Brain microvascular endothelial cell (primary cell): Measurements from ENCODE around the gene PSEN1.

Experiments
- DNase-seq: peaks from one replicate; pipeline ENCODE4 v3.0.0-alpha.2; 2020
- H3K27ac ChIP-seq: fragments of 250-450 bp; sonication (Bioruptor Pico); 2 replicates; pipeline ENCODE4 v1.5.1; 2020; ENCODE audit warnings: mild to moderate bottlenecking, moderate library complexity
- H3K27me3 ChIP-seq: fragments of 250-450 bp; sonication (Bioruptor Pico); replicated peaks from 2 replicates; pipeline ENCODE4 v1.5.1; 2020; ENCODE audit warnings: mild to moderate bottlenecking
- H3K36me3 ChIP-seq: fragments of 250-450 bp; sonication (Bioruptor Pico); replicated peaks from 2 replicates; pipeline ENCODE4 v1.5.1; 2020; ENCODE audit warnings: mild to moderate bottlenecking
- H3K4me3 ChIP-seq: 2 replicates; pipeline ENCODE4 v1.5.1; 2011; ENCODE audit warnings: low read depth, mild to moderate bottlenecking, control low read depth, low read length, moderate library complexity
- in situ Hi-C: cut with HindIII; loops from 2 replicates; pipeline ENCODE4 v1.10.0; 2017; ENCODE audit warnings: low sequenced_read_pairs, low pct_ligation_motif_present
- TF ChIP-seq, protein P1 (sequence below): IDR thresholded peaks from 2 replicates; pipeline ENCODE4 v1.5.1; 2011; ENCODE audit warnings: low read depth, mild to moderate bottlenecking, moderate library complexity, low read length, control low read depth, inconsistent platforms; ENCODE audit errors: missing control alignments

The PSEN1 gene

DNA sequence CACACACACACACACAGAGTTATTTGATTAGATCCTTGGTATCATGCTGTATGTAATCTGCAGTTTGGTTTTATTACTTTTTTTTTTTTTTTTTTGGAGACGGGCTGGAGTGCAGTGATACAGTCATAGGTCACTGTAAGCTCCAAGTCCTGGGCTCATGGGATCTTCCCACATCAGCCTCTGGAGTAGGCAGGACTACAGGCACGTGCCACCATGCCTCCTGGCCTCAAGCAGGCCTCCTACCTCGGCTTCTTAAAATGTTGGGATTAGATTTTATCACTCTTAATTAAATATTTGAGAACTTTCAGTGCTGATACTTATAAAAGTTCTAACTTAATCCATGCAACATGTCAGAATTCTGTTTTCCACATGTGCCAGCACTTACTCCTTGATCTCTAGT is 31.3 kb upstream of the PSEN1 start:
- no peak overlapping the region for H3K4me3 ChIP-seq
- in situ Hi-C loops = no loop called here
- TF ChIP-seq, protein P1, sequence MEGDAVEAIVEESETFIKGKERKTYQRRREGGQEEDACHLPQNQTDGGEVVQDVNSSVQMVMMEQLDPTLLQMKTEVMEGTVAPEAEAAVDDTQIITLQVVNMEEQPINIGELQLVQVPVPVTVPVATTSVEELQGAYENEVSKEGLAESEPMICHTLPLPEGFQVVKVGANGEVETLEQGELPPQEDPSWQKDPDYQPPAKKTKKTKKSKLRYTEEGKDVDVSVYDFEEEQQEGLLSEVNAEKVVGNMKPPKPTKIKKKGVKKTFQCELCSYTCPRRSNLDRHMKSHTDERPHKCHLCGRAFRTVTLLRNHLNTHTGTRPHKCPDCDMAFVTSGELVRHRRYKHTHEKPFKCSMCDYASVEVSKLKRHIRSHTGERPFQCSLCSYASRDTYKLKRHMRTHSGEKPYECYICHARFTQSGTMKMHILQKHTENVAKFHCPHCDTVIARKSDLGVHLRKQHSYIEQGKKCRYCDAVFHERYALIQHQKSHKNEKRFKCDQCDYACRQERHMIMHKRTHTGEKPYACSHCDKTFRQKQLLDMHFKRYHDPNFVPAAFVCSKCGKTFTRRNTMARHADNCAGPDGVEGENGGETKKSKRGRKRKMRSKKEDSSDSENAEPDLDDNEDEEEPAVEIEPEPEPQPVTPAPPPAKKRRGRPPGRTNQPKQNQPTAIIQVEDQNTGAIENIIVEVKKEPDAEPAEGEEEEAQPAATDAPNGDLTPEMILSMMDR = no peak
- H3K27me3 ChIP-seq = no peaks in the 10 kb centered on the region
- DNase-seq = no peak
- H3K36me3 ChIP-seq = peaks cover 65% of the 10 kb centered on the region
- no peak overlapping the region for H3K27ac ChIP-seq

DNA sequence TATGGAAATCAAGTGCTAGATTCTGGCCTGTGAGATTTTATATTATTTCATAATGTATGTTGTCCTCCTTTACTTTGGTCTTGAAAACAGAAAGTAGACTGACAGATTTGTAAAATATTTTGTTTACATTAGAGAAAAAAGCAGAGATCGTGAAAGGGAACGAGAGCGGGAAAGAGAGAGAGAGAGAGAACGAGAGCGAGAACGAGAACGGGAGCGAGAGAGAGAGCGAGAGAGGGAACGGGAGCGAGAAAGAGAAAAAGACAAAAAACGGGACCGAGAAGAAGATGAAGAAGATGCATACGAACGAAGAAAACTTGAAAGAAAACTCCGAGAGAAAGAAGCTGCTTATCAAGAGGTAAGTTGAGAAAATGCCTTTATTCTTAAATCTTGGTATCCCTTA is 30.6 kb upstream of the PSEN1 start:
- DNase-seq = no peak
- Histone ChIP-seq H3K27me3 (no peaks in the 10 kb centered on the region), H3K27ac (no peak overlapping the region), H3K36me3 (peaks cover 65% of the 10 kb centered on the region), H3K4me3 (no peak overlapping the region)
- in situ Hi-C loops = no loop called here
- TF ChIP-seq, protein P1 = no peak

DNA sequence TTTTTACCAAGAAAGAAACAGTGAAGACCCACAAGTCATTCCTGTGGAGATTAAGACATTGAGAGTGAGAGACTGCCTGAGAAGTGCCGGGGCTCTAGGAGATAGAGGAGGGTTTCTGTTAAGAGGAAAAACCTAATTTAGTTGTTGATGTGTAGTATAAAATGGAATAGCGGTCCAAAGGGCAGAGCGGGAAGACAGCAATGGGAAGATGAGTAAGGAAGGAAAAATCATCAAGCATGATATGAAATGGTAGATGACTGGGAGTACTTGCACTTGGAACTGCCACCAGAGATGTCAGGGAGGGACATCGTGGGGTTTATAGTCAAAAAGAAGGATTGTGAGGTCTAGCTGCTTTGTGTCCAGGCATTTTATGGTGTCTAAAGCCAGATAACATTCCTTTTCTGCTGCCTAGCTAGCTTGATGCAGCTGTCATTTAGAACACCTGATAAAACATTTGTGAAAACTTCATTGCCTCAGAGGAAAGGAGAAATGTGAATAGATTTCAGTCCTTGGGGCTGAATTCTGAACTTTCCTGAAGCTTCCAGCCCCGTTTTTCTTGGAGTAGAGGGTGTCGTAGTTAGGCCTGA is 20.1 kb upstream of the PSEN1 start:
- TF ChIP-seq, protein P1 = no peak

DNA sequence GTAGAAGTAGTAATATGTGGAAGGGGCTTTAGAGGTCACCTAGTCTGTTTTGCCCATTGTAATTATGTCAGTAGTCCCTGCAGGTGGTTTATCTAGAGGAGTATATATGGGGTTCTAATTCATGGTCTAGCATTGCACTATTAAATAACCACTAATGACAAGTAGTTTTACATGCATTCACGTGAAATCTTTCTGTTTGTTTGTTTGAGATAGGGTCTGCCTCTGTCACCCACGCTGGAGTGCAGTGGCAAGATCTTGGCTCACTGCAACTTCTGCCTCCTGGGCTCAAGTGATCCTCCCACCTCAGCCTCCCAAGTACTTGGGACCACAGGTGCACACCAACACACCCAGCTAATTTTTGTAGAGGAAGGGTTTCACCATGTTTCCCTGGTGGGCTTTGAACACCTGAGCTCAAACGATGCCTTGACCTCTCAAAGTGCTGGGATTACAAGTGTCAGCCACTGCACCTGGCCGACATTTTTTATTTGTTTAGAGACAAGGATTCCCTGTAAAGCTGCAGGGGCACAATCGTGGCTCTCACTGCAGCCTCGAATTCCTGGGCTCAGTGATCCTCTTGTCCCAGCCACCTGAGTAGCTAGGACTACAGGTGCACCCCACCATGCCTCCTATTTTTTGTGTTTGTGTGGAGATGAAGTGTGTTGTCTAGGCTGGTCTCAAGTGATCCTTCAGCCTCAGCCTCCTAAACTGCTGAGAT is 12.0 kb upstream of the PSEN1 start:
- Histone ChIP-seq H3K27ac (no peak overlapping the region), H3K27me3 (no peaks in the 10 kb centered on the region), H3K36me3 (peaks cover 31% of the 10 kb centered on the region), H3K4me3 (no peak overlapping the region)
- no peak for DNase-seq
- in situ Hi-C loops = no loop called here
- TF ChIP-seq, protein P1 = no peak

More for the DNA sequence above, 20.1 kb upstream of the PSEN1 start:
- Histone ChIP-seq H3K36me3 (peaks cover 65% of the 10 kb centered on the region), H3K4me3 (no peak overlapping the region), H3K27ac (no peak overlapping the region), H3K27me3 (no peaks in the 10 kb centered on the region)
- in situ Hi-C loops = no loop called here
- no peak for DNase-seq

DNA sequence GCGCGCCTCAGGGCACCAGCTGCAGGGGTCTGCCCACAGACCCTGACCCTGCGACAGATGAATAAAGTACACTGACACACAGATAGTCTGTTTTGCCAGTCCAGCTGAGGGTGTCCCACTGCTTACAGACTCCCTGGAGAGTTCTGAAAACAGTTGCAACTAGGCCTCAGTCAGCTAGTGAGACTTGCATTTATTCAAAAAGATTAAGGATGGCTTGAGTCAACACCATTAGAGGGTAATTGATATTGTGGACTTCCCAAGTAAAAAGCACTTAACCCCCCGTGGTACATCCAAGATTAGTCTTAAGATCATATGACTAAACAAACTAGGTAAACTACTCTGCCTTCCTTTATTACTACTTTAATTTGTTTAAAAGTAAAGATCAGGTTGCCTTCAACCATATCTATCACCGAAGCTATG is 11.1 kb upstream of the PSEN1 start:
- H3K27ac ChIP-seq = no peak overlapping the region
- H3K4me3 ChIP-seq = no peak overlapping the region
- peaks cover 23% of the 10 kb centered on the region for H3K36me3 ChIP-seq
- TF ChIP-seq, protein P1 = no peak
- no peaks in the 10 kb centered on the region for H3K27me3 ChIP-seq
- in situ Hi-C loops = no loop called here
- no peak for DNase-seq

DNA sequence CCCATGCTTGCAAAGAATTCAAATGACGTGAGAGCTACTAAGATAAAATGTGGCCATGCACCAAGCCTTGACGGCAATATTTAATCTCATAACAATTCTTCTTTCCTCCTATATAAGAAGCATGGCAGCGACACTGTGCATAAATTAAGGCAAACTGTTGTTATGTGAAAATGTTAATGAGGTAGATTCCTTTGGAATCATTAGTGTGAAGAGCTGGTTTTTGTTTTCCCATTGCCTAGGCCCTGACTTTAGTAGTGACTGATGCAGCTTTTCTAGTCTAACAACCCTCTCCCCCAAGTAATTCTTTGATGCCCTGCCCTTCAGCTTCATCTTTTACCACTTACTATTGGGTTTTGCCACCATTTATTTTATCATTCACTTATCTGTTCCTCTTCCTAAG is 10.6 kb upstream of the PSEN1 start:
- in situ Hi-C loops = no loop called here
- DNase-seq = no peak
- Histone ChIP-seq H3K4me3 (no peak overlapping the region), H3K27ac (no peak overlapping the region), H3K36me3 (peaks cover 23% of the 10 kb centered on the region), H3K27me3 (no peaks in the 10 kb centered on the region)
- TF ChIP-seq, protein P1 = no peak
